Right lobe of liver (tissue), 4 donors: Measurements from ENCODE around the gene PRR13.

Experiments used
- POLR2A ChIP-seq: fragments of 450-650 bp; IDR thresholded peaks from one replicate; pipeline ENCODE4 v1.6.1; 2017; ENCODE audit warnings: antibody characterized with exemption, mild to moderate bottlenecking
- TF ChIP-seq, protein P1 (sequence below), 4 donors: fragments of 200-600 bp in 3 of 4; fragments of 450-650 bp in 1 of 4; IDR thresholded peaks; one replicate each; pipeline versions ENCODE4 v1.5.1 to v1.8.0; 2016 to 2022; ENCODE audit warnings: antibody characterized with exemption in 4 of 4, mild to moderate bottlenecking in 2 of 4
- donor health status: DM: no; HTN: no; CAD: no.
- donor health status: DM: no; HTN: no; CAD: no.
- donor health status: DM: no; HTN: yes; CAD: no.

DNA sequence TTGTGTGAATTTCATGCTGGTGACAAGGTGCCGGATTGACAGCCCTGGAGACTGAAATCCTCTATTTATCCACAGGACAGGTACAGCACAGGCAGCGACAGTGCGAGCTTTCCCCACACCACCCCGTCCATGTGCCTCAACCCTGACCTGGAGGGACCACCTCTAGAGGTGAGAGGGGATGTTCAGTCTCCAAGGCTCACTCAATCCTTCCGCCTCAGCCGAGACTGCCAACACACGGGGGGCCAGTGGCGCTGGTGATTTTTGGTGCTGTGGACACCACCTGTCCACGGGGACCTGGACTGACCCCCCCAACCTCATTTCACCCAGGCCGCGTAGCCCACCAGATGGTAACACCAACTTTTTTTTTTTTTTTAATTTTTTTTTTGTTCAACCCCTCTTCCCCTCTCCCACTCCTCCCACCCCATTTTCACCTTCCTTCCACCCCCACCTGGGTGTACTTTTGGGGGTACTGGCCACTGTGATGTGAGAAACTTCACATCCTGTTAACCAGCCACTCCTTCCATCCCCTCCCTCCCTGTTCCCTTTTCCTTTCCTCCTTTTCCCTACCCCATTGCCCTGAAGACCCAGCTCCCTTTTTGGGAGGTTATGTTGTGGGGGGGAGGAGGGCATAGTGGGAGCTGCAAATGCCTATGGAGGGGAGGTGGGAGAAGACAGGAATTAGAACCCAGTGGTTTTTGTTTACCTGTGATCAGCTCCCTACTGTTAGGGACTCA lies 23.3 kb downstream of the PRR13 start:
- TF ChIP-seq, protein P1, sequence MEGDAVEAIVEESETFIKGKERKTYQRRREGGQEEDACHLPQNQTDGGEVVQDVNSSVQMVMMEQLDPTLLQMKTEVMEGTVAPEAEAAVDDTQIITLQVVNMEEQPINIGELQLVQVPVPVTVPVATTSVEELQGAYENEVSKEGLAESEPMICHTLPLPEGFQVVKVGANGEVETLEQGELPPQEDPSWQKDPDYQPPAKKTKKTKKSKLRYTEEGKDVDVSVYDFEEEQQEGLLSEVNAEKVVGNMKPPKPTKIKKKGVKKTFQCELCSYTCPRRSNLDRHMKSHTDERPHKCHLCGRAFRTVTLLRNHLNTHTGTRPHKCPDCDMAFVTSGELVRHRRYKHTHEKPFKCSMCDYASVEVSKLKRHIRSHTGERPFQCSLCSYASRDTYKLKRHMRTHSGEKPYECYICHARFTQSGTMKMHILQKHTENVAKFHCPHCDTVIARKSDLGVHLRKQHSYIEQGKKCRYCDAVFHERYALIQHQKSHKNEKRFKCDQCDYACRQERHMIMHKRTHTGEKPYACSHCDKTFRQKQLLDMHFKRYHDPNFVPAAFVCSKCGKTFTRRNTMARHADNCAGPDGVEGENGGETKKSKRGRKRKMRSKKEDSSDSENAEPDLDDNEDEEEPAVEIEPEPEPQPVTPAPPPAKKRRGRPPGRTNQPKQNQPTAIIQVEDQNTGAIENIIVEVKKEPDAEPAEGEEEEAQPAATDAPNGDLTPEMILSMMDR (IDR thresholded peaks at IDR 0.05): no peak
- TF ChIP-seq POLR2A: no peak
